NCI-H345 treated with DMSO at 0.1 percent for 48 hours (cell line): ENCODE measurements around the gene ITGAL.
"Not testable (repeated sequence)": the region's sequence is repeated elsewhere in the genome, so short reads cannot be mapped to it uniquely, and the experiment has no call there.

Experiments used
- DNase-seq: peaks from one replicate; lab custom pipeline; 2025; ENCODE audit not compliant: unreplicated experiment; lab: John Stamatoyannopoulos, UW

ITGAL gene

DNA sequence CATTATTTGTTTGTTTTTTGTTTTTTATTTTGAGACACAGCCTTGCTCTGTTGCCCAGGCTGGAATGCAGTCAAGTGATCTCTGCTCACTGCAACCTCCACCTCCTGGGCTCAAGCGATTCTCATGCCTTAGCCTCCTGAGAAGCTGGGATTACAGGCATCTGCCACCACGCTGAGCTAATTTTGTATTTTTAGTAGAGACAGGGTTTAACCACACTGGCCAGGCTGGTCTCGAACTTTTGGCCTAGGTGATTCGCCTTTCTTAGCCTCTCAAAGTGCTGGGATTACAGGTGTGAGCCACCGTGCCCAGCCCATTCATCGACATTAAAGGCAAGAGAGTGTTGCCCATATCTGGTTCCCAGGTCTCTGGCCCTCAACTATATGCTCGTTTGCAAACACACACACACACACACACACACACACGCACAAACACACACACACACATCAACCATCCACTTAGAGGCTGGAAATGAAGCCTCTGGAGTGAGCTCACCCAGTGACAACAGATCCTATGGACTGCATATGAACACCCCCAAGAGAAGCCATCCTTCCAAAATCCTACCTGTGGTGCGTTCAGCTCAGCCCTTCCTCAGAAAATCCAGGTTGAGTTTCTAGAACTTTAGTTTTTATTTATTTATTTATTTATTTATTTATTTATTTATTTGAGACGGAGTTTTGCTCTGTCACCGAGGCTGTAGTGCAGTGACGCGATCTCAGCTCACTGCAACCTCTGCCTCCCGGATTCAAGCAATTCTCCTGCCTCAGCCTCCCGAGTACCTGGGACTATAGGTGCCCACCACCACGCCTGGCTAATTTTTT, 14.6 kb upstream of the ITGAL start:
- no peak for DNase-seq

DNA sequence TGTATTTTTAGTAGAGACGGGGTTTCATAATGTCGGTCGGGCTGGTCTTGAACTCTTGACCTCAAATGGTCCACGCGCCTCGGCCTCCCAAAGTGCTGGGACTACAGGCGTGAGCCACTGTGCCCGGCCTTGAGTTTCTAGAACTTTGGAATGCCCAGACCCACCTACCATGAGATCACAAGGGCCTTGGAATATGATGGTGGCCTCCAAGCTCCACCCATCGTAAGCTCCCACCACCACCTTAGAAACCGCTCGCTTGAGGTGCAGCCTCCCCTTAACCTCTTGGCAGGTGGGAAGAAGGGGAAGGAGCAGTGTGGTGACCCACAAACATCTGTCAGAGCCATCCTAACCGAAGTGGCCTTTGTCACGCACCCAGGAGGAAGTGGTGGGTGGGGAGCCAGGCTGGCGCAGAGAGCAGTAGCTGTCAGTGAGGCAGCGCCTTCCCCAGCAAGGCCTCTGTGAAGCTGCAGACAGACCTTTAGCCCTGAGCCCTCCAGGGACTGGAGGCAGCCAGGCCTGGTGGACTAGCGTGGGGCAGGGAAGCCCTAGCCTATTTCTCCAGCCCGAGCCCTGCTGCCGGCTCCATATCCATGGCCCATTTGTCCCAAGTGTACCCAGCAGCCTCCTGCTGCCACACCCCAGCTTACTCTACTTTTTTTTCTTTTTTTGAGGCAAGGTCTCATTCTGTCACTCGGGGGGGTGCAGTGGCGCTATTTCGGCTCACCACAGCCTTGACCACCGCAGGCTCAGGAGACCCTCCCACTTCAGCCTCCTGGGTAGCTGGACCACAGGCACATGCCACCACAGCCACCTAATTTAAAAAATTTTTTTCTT, 13.8 kb upstream of the ITGAL start:
- DNase-seq: no peak

DNA sequence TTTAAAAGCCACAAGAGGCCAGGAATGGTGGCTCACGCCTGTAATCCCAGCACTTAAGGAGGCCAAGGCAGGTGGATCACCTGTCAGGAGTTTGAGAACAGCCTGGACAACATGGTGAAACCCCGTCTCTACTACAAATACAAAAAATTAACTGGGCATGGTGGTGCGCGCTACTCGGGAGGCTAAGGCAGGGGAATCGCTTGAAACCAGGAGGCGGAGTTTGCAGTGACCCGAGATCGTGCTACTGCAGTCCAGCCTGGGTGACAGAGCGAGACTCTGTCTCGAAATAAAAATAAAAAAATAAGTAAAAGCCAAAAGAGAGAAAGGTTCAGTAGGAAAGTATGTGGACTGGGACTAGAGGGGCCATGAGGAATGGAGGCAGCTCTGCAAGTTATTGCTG, 13.1 kb upstream of the ITGAL start:
- no peak for DNase-seq

DNA sequence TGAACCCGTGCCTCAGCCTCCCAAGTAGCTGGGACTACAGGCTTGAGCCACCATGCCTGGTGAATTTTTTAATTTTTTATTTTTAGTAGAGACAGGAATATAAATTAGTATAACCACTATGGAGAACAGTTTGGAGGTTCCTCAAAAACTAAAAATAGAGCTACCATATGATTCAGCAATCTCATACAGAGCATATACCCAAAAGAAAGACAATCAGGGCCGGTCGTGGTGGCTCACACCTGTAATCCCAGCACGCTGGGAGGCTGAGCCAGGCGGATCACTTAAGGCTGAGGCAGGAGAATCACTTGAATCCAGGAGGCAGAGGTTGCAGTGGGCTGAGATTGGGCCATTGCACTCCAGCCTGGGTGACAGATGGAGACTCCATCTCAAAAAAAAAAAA, 11.1 kb upstream of the ITGAL start:
- not testable (repeated sequence) for DNase-seq

DNA sequence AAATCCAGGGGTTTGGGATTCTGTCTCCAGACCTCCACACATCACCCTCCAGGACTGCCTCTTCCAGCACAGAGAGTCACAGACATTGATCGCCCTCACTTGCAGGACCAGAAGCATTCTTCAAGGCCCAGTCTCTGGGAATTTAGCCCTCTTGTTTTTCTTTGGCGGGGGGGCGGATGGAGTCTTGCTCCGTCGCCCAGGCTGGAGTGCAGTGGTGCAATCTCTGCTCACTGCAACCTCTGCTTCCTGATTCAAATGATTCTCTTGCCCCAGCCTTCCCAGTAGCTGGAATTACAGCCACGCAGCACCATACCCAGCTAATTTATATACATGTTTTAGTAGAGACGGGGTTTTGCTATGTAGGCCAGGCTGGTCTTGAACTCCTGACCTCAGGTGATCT, 8.5 kb upstream of the ITGAL start:
- no peak for DNase-seq

DNA sequence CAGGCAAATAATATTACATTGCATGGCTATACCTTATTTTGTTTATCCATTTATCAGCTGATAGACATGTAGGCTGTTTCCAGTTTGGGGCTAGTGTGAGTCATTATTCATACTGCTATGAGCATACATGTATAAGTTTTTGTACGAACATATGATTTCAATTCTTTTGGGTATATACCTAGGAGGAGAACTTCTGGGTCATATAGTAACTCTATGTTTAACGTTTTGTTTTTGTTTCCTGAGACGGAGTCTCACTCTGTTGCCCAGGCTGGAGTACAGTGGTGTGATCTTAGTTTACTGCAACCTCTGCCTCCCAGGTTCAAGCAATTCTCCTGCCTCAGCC, 2.4 kb upstream of the ITGAL start:
- no peak for DNase-seq

DNA sequence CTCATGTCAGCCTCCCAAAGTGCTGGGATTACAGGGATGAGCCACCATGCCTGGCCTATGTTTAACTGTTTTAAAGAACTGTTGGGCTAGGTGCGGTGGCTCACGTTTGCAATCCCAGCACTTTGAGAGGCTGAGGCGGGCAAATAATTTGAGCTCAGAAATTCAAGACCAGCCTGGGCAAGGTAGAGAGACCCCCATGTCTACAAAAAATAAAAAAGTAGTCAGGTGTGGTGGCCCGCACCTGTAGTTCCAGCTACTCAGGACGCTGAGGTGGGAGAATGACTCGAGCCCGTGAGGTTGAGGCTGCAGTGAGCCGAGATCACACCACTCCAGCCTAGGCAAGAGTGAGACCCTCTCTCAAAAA, 1.9 kb upstream of the ITGAL start:
- no peak for DNase-seq

DNA sequence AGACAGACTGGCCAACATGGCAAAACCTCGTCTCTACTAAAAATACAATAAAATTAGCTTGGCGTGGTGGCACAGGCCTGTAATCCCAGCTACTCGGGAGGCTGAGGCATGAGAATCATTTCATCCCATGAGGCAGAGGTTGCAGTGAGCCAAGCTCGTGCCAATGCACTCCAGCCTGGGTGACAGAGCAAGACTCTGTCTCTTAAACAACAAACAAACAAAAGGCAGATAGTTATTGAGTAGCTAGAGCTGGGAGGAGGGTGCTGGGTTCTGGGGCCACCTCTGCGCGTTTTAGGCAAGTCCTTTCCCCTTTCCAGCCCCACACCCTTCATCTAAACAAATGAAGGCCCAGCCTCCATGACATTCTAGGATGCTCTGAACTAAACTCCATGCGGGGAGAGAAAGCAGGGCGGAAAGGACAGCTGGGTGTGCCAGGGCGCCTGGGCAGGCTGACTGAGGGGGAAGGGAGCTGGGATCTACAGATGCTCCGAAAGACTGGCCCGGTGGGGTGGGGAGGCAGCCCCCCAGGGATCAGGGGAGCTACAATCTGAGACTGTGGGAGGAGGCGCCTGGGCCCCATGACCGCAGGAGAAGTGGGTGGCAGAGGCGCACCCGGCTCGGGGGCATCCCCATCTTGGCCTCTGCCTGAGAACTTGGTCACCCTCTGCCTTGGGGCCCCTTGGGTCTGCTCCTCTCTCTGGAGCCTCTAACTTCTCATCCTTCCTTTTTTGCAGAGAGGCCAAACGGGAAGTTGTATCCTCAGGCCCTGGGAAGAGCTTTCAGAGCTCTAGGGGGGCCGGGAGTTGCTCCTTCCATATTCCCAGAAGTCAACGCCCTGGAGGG, 910 bp downstream of the ITGAL start:
- DNase-seq: no peak

DNA sequence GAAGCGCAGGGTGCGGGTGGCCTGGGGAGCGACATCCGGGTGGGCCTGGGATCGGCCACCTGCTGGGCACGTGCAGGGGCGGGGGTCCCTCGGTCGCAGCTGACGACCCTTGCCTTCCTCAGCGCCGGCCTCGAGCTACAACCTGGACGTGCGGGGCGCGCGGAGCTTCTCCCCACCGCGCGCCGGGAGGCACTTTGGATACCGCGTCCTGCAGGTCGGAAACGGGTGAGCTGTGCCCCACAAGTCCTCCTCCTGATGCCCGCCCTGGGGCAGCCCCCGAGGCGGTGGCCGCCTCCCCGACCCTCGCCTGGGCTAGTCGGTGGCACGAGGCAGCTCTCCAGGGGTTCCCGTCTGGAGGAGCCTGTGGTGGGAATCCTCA, 1.5 kb downstream of the ITGAL start:
- no peak for DNase-seq

DNA sequence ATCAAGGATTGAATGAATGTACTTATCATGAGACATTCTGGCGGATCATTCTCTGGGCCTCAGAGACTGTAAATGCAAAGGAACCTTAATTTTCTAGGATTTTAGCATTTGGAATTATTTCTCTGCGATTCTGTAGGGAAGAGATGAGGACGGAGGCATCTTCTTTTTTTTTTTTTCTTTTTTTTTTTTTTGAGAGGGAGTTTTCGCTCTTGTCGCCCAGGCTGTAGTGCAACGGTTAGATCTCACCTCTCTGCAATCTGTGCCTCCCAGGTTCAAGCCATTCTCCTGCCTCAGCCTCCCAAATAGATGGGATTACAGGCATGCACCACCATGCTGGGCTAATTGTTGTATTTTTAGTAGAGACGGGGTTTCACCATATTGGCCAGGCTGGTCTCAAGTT, 2.1 kb downstream of the ITGAL start:
- no peak for DNase-seq

DNA sequence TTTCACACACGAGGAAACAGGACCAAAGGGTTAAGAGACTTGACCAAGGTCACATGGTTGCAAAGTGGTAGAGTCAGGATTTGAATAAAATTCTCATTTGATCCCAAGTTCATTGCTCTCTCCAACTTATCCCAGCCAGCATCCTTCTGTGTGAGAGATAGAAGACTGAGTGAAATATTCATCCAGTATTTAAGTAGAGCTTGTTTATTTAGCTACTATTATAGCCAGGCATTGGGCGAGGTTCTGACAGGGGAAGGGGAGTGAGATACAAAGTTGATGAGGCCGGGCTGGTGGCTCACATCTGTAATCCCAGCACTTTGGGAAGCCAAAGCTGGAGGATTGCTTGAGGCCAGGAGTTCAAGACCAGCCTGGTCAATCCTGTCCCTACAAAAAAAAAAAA, 4.4 kb downstream of the ITGAL start:
- DNase-seq: no peak

DNA sequence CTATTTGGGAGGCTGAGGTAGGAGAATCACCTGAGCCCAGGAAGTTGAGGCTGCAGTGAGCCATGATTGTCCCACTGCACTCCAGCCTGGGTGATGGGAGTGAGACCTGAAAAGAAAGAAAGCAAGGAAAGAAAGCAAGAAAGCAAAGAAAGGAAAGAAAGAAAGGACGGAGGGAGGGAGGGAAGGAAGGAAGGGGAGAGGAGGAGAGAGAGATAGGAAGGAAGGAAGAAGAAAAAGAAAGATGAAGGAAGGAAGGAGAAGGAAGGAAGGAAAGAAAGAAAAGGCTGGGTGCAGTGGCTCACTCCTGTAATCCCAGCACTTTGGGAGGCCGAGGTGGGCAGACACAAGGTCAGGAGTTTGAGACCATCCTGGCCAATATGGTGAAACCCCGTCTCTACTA, 5.2 kb downstream of the ITGAL start:
- not testable (repeated sequence) for DNase-seq

DNA sequence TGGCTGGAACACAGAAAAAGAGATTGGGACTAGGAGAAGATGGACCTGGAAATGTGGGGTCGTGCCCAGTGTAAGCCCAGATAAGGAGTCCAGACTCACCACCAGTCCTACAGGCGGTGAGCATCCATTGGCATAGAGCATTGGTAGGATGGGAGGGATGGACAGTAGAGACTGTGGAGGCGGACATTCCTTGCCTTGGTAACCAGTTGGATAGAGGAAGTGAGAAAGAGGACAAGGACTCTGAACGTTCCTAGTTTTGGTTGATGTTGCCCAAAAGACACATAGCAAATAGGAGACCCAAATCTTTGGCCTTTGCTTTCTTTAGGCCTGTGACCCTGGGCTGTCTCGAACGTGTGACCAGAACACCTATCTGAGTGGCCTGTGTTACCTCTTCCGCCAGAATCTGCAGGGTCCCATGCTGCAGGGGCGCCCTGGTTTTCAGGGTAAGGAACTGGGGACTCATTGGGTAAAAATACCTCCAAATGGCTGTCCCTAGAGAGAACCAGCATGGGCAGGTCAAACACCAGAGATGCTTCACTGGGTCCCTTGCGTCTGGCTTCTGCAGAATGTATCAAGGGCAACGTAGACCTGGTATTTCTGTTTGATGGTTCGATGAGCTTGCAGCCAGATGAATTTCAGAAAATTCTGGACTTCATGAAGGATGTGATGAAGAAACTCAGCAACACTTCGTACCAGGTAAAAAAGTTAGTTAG, 6.4 kb downstream of the ITGAL start:
- no peak for DNase-seq

DNA sequence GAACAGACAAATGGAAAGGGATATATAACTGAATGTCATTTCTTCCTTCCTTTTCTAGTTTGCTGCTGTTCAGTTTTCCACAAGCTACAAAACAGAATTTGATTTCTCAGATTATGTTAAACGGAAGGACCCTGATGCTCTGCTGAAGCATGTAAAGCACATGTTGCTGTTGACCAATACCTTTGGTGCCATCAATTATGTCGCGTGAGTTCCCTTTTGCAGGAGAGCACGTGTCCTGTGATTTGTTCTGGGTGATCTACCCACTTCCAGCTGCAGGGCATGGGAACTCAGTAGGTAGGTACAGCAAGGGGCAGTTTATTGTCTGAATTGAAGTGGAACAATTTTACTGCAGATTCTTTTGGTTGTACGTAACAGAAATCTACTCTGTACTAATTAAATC, 8.8 kb downstream of the ITGAL start:
- DNase-seq: no peak

DNA sequence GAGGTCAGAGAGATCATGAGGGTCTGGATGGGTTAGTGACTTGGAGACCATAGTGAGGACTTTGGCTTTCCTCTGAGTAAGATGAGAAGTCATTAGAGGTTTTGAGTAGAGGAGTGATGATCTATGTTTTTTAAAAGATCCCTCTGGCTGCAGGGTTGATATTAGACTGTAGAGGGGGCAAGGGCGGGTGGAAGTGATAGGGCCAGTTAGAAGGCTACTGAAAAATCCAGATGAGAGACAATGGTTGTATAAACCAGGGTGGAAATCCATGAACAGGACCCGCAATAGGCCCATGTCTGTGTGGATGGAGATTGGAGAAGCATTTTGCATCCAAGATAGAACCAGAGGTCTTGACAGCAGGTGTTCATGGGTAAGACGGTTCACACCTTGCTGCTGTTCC, 9.8 kb downstream of the ITGAL start:
- no peak for DNase-seq

DNA sequence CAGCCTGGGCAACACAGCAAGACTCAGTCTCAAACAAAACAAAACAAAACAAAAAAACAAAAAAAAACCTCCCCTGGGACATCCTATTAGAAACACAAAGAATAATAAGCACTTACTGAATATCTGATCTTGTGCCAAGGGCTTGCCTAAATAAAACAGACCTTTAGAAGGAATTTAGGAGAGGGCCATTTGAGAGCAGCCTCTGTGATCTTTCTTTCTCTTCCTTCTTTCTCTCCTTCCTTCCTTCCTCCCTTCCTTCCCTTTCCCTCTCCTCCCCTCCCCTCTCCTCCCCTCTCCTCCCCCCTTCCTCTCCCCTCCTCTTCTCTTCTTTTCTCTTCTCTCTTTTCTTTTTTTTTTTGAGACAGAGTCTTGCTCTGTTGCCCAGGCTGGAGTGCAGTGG, 12.3 kb downstream of the ITGAL start:
- DNase-seq: no peak

DNA sequence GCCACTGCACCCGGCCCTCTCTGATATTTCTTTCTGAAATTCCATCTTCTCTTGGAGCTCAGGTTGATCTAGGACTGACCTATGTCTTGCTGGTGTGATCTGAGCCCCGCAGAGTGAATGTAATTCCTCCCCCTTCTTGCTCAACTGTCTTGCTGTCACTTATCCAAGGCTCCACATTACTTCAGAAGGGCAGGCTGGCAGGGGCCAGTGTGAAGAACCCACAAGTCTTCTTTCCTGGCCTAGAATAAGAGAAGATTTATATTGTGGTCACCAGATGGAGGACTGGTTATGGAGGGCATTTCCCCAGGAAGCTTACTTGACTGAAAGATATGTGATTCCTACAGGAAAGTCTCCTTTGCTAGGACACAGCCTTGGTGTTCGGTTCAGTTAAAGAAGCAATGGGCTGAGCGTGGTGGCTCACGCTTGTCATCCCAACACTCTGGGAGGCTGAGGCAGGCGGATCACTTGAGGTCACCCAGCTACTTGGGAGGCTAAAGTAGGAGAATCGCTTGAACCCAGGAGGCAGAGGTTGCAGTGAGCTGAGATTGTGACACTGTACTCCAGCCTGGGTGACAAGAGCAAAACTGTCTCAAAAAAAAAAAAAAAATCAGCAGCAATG, 13.4 kb downstream of the ITGAL start:
- no peak for DNase-seq

DNA sequence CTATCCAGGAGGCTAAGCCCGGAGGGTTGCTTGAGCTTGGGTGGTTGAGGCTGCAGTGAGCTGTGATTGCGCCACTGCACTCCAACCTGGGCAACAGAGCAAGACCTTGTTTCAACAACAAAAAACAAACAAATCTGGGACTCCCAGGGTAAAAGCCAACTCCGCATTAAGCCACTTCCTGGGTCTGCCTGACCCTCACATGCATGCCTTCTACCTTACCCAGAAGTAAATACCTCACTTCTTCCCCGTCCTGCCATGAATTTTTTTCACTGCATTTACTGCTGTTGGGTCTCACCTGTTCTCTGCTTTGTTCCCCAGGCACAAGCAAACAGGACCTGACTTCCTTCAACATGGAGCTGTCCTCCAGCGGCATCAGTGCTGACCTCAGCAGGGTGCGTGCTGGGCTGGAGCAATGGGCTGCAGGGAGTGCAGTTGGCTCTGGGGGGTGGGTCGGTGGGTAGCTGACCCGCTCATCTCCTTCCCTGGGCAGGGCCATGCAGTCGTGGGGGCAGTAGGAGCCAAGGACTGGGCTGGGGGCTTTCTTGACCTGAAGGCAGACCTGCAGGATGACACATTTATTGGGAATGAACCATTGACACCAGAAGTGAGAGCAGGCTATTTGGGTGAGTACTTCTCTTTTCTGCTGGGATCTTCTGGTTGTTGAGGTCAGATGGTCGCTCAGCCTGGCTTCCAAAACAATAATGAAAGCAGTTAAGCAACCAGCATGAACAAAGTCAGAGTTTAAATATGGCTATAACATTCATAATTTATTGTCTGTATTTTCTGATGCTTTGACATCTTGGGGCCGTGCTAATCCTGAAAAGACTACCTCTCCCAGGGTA, 16.4 kb downstream of the ITGAL start:
- no peak for DNase-seq

DNA sequence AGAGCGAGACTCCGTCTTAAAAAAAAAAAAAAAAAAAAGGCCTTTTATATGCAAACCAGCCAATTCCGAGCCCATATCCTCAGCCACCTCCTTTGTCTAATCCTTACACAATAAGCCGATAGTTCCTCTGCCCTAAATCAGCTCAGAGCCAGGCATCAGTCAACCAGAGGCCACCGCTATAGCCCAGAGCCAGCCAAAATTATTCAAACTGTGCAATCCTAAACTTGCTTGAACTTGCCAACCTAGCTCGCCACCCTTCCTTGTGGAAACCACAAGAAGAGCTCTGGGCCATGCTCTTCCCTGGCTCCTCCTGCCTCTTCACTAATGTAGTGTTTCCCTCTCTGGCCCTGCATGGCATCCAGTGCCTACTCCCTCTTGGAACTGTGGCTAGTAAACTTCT, 17.7 kb downstream of the ITGAL start:
- DNase-seq: no peak

DNA sequence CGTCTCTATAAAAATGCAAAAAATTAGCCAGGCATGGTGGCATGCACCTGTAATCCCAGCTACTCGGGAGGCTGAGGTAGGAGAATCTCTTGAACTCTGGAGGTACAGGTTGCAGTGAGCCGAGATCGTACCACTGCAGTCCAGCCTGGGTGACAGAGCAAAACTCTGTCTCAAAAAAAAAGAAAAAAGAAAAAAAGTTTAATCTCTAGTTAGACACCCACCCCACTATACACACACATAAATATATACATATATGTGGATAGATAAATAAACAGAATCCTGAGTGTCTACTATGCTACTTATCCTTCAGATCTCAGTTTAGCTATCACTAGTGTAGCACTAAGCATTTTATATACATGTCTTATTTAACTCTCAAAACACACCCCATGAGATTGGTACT, 18.7 kb downstream of the ITGAL start:
- no peak for DNase-seq
